Lung (tissue), 12 donors: ENCODE data around the gene SYT13. TPM values are rescaled to one million over a fixed set of nuclear protein-coding genes. Genes with fewer than 3 reads are reported as not detected.

Experiments
- ATAC-seq: fragments of 200-7000 bp; cut with Tn5 transposase; one replicate; pipeline ENCODE4 v1.9.1; 2020; ENCODE audit warnings: moderate number of reproducible peaks; ENCODE audit not compliant: insufficient read depth, low FRiP score
- DNase-seq, 3 donors: peaks; one replicate each; pipeline ENCODE4 v3.0.0-alpha.2; 2013 to 2017
- H3K27ac ChIP-seq, 2 donors: one replicate each; pipeline ENCODE4 v1.5.1; 2013; ENCODE audit warnings: mild to moderate bottlenecking in 2 of 2, moderate library complexity in 2 of 2, control low read depth in 1 of 2, inconsistent platforms in 1 of 2, low read depth in 1 of 2, low read length in 1 of 2
- H3K27me3 ChIP-seq, 3 donors: one replicate each; pipeline ENCODE4 v1.5.1; 2013; ENCODE audit warnings: low read length in 2 of 3; ENCODE audit not compliant: control insufficient read depth in 3 of 3, insufficient read depth in 3 of 3
- H3K36me3 ChIP-seq, 4 donors: one replicate each; pipeline ENCODE4 v1.5.1; 2013; ENCODE audit warnings: low read length in 4 of 4, mild to moderate bottlenecking in 1 of 4, moderate library complexity in 1 of 4; ENCODE audit not compliant: control insufficient read depth in 4 of 4, insufficient read depth in 4 of 4
- H3K4me1 ChIP-seq, 5 donors: one replicate each; pipeline ENCODE4 v1.5.1; 2013; ENCODE audit warnings: low read length in 5 of 5, mild to moderate bottlenecking in 2 of 5, moderate library complexity in 1 of 5; ENCODE audit not compliant: control insufficient read depth in 5 of 5, insufficient read depth in 5 of 5
- H3K4me3 ChIP-seq: one replicate; pipeline ENCODE4 v1.5.1; 2013; ENCODE audit warnings: mild to moderate bottlenecking, control low read depth, moderate library complexity
- H3K9ac ChIP-seq, 2 donors: one replicate each; pipeline ENCODE4 v1.5.1; 2013; ENCODE audit warnings: low read length in 2 of 2, control low read depth in 1 of 2; ENCODE audit not compliant: insufficient read depth in 1 of 2
- H3K9me3 ChIP-seq, 4 donors: one replicate each; pipeline ENCODE4 v1.5.1; 2013; ENCODE audit warnings: low read length in 3 of 4, mild to moderate bottlenecking in 1 of 4, moderate library complexity in 1 of 4; ENCODE audit not compliant: control insufficient read depth in 4 of 4, insufficient read depth in 3 of 4
- CTCF ChIP-seq: IDR thresholded peaks from 2 replicates; pipeline ENCODE4 v1.5.1; 2012; ENCODE audit warnings: mild to moderate bottlenecking; ENCODE audit errors: control extremely low read depth, extremely low read depth
- WGBS, 2 donors: extraction: QIAGEN DNeasy Blood & Tissue Kit; methylation state at CpG; one replicate each; pipeline ENCODE4 v1.1.7; 2013; 5-methylcytosine and 5-hydroxymethylcytosine counted together
- polyA plus RNA-seq, 2 donors: library from polyadenylated mRNA; stranded (reverse); fragments of 200-250 nt; gene quantifications; one replicate each; pipeline ENCODE4 v1.2.1, GENCODE V29; 2013
- total RNA-seq, 2 donors: library from RNA; depleted of rRNA in 1 of 2; stranded (reverse); fragments of >200 nt in 1 of 2; gene quantifications; one replicate each; pipeline ENCODE4 v1.2.1, GENCODE V29; 2014 to 2021
- donor health status: control.
- donor health status: control.
- donor health status: Bipolar disorder and iron deficiency.
- donor health status: healthy.
- donor health status: DM: yes; HTN: yes; CAD: no.

The SYT13 gene
- total and polyA plus RNA-seq, 4 donors: 0.06 to 6.2 (median 0.16) TPM

- Histone ChIP-seq H3K36me3 (no peaks in the 10 kb centered on the region), H3K27ac (no peak overlapping the region), H3K9me3 (no peaks in the 10 kb centered on the region), H3K4me3 (no peak overlapping the region), H3K27me3 (no peaks in the 10 kb centered on the region), H3K4me1 (peaks cover 0 to 7% (median 3%) of the 10 kb centered on the region in 5 donors), H3K9ac (no peak overlapping the region)
- ATAC-seq: no peak
- TF ChIP-seq CTCF: no peak
- DNase-seq: no peak
- 92 to 94% methylated on average over 10 of the region's 10 CpGs for WGBS, 2 donors
Measured at GRCh38 chr11:45334410-45334809, 48.3 kb upstream of the SYT13 start.

- DNase-seq (peak; percentile 76 to 90 (median 89)), ATAC-seq (no peak)
- Histone ChIP-seq H3K27me3 (no peaks in the 10 kb centered on the region), H3K4me1 (peaks cover 0 to 7% (median 3%) of the 10 kb centered on the region in 5 donors), H3K9ac (peak overlapping the region in 1 of 2 donors; percentile 57), H3K27ac (peak overlapping the region; percentile 77 to 80), H3K9me3 (no peaks in the 10 kb centered on the region), H3K4me3 (no peak overlapping the region), H3K36me3 (no peaks in the 10 kb centered on the region)
- no peak for TF ChIP-seq CTCF
- 34 to 52% methylated on average over 19 of the region's 19 CpGs for WGBS, 2 donors
Measured at GRCh38 chr11:45333001-45333971, 47.1 kb upstream of the SYT13 start.

- WGBS, 2 donors: 10 to 16% methylated on average over 13 of the region's 13 CpGs
- ATAC-seq: peak; percentile 71
- Histone ChIP-seq H3K4me3 (no peak overlapping the region), H3K36me3 (no peaks in the 10 kb centered on the region), H3K4me1 (peaks cover 0 to 7% (median 3%) of the 10 kb centered on the region in 5 donors), H3K27ac (peak overlapping the region; percentile 59 to 80), H3K27me3 (no peaks in the 10 kb centered on the region), H3K9ac (peak overlapping the region in 1 of 2 donors; percentile 57), H3K9me3 (peaks cover 0 to under 1% (median 0%) of the 10 kb centered on the region in 4 donors)
- TF ChIP-seq CTCF: peak; percentile 35
- peak; percentile 68 to 78 (median 76) for DNase-seq
Measured at GRCh38 chr11:45332276-45332934, 46.3 kb upstream of the SYT13 start.
